SK-N-DZ (cell line): ENCODE results near the gene DHRS7C.

Experiments
- DNase-seq: peaks from one replicate; pipeline ENCODE4 v3.0.0-alpha.2; 2015; ENCODE audit warnings: low spot score

DHRS7C gene

DNA sequence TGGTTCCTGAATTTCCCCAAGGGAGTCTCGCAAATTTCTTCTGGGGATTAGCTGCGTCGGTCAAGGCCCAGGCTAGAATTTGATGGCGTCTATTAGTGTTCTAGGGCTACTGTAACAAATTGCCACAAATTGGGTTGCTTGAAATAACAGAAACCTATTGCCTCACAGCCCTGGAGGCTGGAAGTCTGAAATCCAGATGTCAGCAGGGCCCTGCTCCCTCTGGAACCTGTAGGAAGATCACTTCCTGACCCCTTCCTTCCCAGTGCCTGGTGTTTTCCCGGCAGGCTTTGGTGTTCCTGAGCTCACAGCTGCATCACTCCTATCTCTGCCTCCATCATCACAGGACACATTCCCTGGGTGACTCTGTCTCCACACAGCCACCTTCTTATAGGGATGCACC lies 24.4 kb downstream of the DHRS7C start:
- no peak for DNase-seq

DNA sequence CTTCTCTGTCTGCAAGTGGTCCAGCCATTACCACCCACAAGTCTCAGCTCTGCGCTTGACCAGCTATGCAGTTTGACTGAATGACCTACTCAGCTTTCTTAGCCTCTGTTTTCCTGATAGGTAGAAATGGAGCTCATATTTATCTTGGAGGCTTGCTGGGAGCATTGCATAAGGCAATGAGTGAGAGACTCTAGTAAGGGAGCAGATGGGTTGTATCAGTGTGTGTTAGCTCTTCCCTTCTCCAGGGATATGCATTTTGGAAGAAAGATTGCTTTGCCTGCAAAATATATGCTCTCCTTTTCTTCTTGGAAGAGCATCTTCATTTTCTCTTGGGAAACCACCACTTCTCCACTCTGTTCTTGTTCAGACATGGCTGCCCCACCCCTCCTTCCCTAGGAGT lies 26.1 kb downstream of the DHRS7C start:
- DNase-seq = no peak

DNA sequence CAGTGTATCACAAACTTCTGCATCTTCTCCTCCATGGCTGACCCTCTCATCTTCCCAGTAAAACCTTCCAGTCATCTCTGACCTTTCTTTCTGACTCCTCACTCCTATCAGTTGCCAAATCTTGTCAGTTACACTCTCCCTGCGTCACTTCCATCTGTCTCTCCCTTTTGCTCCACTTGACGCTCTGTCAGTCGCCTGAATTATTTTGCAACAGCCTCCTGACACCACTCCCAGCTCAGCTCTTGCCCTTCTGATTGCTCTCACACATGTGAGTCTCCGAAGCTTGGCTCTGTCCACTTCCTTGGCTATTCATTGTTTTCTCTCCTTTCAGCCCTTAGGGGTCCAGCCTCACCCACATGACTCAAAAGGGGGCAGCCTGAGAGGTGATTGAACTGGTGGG lies 27.7 kb downstream of the DHRS7C start:
- DNase-seq = no peak

DNA sequence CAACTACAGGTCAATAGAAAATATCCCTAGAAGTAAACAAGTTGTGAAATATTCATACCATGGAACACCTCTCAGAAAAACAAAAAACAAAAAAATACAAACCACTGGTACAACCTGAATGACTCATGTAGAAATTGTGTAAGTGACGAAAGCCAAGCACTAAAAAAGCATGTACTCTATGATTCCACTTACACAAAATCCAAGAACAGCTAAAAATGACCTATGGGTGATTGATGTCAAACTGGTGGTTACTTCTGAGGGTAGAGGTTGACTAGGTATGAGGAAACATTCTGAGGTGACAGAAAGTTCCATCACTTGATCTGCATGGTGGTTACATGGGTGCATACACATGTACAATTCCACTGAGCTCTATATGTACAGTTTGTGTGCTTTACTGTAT lies 31.1 kb downstream of the DHRS7C start:
- DNase-seq = no peak

DNA sequence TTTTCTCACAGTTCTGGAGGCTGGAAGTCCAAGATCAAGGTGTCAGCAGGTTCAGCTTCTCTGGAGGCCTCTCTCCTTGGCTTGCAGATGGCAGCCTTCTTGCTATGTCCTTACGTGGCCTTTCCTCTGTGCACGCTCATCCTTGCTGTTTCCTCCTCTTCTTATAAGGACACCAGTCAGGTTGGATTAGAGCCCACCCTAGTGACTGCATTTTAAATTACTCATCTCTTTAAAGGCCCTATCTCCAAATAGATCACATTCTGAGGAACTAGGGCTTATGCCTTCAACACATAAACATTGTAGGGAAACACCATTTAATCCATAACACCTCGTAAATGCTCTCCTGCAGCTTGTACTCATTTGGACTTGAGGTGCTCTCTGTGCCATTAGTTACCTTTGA lies 36.3 kb downstream of the DHRS7C start:
- DNase-seq = no peak

DNA sequence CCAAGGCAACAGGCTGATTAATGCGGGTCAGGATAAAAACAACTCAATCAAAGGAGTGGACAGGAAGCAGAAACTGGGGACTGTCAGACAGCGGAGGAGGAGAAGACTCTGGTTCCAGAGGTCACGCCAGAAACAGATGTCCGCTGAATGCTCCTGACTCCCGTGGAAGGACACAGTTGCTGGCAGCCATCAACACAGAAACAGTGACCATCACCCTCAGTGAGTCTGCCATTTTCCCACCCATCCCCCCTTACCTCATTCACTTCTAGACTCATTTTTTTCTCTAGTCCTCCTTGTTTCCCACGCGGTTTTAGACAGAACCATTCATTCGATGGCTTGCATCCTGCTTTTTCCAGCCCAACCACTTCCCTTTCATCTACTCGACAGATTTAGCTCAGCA lies 40.9 kb downstream of the DHRS7C start:
- no peak for DNase-seq

DNA sequence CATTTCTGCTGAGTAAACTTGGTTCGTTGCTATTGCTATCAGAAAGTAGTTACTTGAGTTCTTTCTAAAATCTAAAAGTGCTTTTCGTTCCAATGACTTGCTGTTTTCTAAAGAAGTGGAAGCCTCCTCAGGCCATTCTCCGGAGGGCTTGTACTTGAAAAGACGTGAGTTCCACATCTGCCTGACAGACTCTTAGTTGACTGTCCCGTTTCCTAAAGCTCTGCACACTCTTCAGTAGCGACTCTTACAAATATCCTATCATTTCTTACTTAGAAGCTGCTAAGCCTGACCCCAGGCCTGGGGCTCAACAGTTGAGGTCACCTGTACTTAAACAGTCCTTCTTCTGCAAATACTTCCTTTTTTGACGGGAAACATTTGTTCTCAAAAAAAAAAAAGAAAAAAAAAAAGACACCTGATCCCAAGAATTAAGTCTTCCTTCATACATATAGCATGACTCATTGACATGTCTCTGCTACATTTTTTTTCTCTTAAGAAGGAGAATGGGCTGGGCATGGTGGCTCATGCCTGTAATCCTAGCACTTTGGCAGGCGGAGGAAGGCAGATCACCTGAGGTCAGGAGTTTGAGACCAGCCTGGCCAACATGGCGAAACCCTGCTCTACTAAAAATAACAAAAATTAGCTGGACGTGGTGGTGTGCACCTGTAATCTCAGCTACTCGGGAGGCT lies 61.5 kb downstream of the DHRS7C start:
- DNase-seq = no peak

DNA sequence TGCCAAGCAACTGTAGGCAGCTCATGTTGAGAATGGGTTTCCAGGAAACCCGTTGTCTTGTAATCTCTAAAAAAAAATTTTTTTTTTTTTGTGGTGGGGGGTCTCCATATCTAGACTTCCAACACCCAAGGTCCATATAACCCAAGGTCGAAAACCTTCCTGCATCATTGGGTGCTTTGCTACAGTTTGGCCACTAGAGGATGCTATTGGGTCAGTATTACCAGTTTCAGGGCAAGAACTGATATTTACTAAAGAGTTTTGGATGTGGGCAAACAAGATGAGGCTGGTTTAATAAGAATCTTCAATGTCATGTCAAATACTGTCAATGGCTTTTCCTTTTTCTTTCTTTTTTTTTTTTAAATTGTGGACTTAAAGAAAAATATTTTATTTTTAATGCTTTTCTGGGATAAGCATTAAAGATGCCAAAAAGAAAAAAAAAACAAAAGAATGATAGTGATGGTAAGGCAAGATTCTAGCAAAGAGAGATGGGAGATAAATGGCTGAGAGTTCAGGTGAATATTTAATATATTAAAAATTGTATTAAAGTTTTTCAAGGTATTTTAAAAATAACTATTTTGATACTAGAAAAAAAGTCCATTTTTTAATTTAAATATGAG lies 62.2 kb downstream of the DHRS7C start:
- DNase-seq = peak; percentile 26

DNA sequence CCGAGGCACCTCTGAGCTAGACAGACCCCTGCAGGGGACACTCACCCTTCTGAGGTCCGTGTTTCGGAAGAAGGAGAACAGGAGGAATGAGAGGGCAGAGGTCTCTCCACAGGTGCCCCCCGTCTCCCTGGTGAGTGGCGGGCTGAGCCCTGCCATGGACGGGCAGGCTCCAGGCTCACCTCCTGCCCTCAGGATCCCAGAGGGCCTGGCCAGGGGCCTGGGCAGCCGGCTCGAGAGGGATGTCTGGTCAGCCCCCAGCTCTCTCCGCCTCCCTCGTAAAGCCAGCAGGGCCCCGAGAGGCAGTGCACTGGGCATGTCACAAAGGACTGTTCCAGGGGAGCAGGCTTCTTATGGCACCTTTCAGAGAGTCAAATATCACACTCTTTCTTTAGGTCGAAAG lies 62.8 kb downstream of the DHRS7C start:
- no peak for DNase-seq

DNA sequence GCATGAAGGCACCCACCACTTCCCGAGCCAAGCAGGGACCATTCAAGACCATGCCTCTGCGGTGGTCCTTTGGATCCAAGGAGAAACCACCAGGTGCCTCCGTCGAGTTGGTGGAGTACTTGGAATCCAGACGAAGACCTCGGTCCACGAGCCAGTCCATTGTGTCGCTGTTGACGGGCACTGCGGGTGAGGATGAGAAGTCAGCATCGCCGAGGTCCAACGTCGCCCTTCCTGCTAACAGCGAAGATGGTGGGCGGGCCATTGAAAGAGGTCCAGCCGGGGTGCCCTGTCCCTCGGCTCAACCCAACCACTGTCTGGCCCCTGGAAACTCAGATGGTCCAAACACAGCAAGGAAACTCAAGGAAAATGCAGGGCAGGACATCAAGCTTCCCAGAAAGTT lies 63.4 kb downstream of the DHRS7C start:
- no peak for DNase-seq

DNA sequence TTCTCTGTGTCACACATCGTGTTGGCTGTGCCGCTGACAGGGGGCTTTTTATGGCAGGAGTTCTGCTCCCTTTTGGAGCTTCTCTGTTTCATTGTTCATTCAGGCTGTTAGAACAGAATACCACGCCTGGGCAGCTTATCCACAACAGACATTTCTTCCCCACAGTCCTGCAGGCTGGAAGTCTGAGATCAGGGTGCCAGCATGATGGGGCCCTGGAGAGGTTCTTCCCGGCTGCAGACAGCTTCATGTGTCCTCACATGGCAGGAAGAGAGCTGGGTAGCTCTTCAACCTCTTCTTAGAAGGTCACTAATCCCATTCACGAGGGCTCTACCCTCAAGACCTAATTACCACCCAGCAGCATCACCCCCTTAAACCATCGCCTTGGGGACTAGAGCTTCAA lies 65.1 kb downstream of the DHRS7C start:
- no peak for DNase-seq

DNA sequence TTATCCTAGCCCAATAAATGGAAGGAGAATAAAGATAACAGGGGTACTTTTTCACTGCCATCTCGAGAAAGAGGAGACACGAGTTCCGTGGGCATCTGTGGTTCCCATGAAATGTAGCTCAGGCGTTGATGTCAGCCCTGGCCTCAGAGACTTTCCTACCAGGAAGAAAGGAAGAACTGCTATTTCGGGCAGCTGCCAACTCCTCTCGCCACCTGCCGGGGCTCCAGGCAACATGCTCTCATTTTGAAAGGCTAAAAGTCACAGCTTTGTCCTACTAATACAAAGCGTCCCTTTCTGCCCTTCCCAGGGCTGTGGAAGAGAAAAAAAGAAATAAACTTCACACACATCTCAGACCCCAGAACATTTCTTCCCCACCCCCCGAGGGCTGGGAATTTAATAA lies 65.8 kb downstream of the DHRS7C start:
- DNase-seq = no peak
